IPS DF 4.7 (cell line): ENCODE results near the gene LMNTD2.

ENCODE experiments used
- DNase-seq: peaks from one replicate; pipeline ENCODE4 v3.0.0-alpha.2; 2013; ENCODE audit warnings: low spot score; ENCODE audit errors: extremely low read depth

The LMNTD2 gene

DNA sequence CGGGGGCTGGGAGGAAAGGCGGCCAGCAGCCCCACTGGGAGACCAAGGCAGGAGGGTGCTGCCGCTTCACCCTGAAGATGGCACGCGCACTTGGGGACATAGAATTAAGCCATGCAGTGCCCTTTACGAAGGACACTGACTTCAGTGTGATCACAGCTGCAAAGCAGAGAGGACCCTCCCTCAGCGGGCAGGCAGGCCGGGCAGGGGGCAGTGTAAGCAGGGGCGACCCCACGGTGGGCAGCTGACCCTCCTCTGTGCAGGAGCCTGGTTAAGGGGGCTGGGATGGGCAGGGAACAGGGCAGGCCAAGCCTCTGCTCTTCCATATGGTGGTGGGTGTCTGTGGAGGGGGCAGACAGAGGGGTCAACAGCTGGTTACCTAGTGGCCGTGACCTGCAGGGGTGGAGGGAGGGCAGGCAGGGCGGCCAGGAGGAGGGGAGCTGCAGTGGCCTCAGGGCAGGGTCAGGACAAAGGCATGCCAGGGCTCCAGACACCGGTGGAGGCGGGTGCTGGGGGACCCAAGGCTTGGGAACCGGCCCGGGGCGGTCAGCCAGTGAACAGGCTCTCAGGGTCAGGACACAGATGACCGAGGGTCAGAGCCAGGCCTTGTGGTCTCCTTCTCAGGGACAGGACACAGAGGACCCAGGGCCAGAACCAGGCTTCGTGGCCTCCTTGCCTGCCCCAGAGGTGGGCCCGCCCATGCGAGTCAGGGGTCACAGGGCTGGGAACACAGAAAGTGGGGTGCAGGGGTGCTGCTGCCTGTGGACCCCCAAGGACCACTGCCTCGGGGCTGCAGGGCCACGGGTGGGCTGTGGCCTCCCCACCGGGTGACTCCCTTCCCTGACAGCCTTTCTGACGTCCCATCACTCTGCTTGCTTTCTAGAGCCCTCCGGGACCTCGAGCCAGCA is 7.2 kb downstream of the LMNTD2 start:
- no peak for DNase-seq

DNA sequence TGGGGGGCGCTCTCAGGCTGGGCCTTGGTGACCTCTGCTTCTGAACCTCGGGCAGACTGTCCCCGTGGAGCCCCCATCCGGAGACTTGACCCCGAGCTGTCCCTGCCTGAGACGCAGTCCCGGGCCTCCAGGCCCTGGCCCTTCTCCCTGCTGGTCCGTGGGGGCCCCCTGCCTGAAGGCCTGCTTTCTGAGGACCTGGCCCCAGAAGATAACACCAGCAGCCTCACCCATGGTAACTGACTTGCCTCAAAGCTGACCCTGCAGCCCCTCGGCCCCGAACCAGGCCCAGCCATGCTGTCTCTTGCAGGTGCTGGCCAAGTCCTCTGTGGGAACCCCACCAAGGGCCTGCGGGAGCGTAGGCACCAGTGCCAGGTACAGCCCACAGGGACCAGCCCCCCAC is 8.9 kb downstream of the LMNTD2 start:
- no peak for DNase-seq

DNA sequence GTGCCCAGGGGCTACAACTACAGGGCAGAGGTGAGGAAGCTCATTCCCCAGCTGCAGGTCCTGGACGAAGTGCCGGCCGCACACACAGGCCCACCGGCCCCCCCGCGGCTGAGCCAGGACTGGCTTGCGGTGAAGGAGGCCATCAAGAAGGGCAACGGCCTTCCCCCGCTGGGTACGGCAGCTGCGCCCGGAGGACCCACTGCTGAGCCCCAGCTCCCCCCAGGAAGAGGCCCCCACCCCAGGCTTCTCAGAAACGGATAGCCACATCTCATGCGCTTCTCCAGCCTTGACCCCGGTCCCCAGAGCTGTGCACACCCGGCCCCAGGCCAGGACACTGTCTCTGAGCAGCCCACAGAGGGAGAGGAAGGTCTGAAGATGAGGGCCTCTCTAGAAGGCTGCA is 9.4 kb downstream of the LMNTD2 start:
- DNase-seq = no peak

DNA sequence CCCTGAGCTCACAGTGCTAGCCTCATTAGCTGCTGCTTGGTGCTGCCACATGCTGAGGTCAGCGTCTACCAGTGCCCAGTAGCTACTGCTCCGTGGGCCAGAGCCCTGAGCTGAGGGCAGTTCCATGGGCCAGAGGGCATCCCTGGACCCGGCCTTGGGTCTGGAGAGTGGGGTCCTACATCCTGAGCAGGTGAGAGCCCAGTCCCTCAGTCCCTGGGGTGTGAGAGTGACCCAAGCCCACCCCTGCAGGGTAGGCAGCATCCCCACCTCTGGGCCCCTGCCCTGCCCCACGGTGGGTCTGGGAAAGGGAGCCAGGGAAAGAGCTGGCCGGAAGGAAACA is 9.8 kb downstream of the LMNTD2 start:
- DNase-seq = no peak

DNA sequence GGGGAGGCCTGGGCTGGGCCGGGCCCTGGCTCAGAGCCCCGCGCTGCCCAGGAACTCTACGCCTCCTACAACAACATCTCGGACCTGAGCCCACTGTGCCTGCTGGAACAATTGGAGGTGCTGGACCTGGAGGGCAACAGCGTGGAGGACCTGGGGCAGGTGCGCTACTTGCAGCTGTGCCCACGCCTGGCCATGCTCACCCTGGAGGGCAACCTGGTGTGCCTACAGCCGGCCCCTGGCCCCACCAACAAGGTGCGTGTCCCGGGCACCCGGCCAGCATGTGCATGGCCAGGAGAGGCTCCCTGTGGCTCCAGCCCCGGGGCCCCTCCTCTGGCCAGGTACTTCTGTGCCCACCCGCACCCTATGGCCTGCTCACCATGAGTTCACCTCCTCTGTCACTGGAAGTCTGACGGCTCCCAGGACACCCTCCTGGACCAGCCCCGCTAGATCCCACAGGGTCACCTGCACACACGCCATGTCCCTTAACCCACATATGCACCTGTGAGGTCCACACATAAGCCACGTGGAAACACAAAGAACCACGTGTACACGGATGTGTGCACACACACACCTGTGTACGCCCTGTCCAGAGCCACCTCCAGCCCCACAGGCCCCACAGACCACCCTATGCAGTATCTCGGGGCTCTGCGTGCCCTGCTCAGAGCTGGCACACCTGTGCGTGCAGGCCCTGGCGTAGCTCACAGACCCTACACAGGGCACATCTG is 10.4 kb downstream of the LMNTD2 start:
- no peak for DNase-seq

DNA sequence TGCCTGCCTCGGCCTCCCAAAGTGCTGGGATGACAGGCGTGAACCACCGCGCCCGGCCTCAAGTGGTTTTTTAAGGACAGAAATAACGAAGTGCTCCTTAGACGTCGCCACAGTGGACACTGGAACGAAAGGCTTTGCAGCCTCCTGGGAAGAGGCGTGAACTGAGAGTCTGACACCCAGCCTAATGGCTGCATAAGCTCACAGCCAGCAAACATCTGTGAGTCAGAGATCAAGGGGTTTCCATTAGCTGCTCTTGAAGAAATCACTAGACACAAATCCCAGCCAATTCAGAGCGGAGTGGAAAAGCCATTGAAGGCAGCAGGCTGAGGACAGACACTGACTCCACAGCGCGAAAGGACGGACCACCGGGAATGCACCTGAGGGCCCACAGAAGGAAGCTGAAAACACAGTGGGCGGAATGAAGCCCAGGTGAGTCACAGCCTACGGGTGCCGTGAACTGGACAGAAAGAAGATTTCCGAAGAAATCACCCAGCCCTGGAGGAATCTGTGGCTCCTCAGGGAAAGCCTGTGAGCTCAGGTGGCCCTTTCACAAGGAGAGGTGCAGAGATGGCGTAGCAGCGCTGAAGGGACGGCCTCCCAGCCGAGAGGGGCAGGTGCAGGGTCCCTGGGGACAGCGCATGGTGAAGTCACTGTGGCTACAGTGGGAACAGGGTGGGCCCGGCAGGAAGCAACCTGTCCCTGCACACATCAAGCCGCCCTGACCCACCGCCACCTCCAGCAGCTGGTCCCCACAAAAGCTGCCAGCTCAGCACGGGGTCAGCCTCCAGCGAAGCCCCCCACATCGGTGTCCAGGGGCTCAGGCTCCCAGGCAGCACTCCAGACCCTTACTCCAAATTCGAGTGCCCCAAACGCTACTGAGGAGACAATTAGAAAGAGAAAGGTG is 11.6 kb downstream of the LMNTD2 start:
- DNase-seq = no peak

DNA sequence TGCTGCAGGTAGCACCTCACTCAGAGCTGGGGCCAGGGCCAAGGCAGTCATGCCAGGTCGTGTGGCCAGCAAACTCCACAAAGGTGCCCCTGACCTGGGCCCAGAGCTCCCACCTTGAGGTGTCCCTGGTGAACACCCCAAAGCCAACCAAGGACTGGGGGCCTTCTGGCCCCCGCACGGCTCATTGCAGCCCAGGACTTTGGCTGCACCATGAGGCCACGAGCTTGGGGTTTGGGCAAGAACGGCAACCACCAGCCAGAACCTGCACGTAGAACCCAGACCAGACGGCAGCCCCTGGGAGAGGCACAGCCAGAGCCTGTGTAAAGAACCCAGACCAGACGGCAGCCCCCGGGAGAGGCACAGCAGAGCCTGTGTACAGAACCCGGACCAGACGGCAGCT is 15.4 kb downstream of the LMNTD2 start:
- no peak for DNase-seq

DNA sequence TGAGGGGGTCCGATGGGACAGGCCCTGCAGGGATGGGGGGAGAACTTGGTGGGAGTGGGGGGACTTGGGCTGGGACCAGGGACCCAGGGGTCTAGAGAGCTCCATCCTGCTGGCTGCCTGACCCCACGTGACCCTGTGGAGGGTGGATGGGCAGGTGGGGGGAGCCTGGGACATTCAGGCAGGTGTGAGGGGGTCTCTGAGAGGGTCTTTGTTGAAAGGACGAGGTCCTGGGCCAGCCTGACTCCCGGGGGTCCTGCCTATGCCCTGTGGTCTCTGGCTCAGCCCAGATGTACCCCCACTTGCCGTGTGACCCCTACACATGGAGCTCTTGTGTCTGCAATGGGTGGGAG is 15.7 kb downstream of the LMNTD2 start:
- DNase-seq = no peak

DNA sequence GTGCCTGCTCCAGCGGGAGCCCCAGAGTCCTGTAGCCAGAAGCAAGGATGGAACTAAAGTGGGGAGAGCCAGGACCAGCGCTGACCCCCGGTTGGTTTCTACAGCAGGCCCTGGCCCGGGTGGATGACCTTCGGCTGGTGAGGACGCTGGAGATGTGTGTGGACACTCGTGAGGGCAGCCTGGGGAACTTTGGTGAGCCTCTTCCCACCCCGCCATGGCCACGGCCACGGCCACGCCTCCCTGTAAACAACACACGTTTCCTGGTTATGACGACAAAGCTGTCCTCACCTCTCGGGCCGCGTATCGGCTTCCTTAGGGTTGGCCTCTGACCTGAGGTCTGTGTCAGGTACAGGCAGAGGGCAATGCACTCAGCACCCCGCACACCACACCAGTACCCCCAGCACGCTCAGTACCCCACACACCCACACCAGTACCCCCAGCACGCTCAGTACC is 19.1 kb downstream of the LMNTD2 start:
- DNase-seq = no peak

DNA sequence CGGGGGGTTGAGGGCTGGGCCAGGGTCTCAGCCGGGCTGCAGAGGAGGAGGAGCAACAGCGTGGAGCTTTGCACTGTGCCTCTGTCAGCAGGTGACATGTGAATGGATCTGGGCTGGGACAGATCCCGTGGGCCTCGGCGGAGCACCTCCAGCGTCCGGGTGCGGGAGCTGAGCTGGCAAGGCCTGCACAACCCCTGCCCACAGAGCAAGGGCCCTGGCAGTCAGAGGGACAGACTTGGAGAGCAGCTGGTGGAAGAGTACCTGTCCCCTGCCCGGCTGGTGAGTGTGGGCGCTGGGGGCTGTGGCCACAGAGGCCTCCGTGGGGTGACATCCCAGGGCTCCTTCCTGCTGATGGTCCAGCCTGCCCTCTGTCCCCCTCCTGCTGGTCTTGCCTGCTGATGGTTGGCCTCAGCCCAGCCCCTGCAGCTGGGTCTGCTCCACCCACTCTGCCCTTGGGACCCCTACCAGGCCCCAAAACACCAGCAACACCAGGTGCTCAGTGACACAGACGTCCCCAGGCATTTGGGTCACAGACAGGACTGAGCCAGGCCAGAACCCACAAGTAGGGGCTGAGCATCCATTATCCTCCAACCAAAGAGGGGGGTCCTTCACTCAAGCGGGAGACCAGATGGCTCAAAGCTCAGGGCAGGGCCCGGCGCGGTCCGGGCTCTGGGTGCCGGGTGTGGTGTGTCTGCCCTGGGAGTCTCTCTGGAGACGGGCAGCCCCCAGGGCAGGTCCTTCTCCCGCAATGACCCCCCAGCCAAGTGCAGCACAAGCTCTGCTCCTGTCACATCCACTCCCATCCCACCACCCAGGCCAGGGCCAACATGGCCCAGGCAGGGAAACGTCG is 19.7 kb downstream of the LMNTD2 start:
- no peak for DNase-seq

DNA sequence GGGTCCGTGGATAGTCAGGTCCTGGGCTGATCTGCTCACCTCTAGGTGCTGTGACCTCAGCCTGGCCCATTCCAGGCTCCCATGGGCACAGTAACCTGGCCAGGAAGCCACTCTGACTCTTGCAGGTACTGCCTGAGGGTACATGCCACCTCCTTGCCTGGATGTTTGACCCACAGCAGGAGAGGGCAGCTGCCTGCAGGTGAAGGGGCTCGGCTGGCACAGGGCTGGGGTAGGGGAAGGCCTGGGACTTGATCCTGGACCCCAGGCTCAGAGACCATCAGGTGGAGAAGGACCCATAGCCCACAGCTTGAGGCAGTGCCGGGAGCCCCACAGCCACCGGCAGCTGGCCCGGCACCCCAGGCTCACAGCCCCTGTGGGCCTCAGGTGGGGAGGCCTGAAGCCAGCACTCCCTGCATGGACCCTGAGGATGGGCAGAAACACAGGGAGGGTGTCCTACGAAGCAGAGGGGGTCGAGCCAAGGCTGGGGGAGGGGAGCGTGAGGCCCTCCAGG is 20.5 kb downstream of the LMNTD2 start:
- DNase-seq = no peak

DNA sequence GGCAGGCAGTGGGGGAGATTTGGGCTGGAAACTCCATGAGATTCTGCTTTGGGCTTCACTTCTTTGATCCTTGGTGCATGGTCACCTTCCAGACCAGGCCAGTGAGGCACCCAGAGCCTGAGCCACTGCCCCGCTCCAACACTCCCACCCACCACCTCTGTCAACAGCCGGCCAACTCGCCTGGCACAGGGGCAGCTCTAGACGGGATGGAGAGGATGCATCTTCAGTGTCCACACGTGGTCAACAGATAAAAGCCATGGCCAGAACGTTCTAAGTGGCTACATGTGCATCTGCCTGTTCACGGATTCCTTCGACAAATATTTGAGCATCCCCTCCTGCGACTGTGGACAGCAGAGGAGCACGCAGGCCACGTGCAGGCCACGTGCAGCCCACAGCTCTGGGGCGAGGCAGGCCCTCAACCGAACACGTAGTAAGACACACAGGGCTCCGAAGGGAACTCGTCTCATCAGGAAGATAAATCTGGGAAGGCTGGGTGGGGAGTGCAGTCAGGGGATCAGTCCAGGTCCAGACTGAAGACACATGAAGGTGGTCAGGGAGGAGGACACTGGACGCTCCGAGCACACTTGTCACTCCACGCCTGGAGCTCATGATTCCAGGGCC is 22.0 kb downstream of the LMNTD2 start:
- no peak for DNase-seq

DNA sequence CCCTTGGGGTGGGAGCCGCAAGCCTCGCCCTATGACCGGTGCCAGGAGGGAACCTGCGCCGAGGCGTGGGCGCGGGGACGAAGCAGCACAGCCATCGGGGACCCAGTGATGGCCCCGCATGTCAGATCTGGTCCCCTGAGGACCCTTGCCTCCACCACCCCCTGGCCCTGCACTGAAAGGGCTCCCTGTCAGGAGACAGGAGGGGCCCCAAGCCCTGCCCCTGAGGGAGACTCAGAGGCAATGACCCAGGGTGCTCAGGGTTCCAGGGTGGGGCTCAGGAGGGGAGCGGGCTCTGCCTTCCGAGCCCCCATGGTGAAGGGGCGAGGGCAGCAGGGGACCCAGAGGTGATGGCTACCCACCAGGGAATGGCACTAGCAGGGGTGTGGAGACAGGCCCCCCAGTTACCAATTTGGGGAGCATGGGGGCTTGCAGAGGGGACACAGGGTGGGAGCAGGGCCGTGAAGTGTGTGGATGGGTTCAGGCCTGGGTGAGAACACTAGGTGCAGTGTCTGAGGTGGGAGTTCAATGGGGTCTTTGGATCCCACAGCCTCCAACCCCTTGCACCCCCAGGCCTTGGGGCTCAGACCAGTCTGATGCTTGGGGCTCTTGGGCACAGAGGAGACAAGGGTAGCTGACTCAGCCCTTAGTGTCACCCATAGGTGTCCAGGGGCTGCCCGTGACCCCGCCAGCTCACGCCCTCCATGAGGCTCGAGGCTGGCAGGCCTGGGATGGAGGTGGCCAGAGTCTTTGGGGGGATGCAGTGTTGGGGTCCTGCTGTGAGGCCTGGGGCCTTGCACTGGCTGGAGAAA is 22.7 kb downstream of the LMNTD2 start:
- DNase-seq = no peak

DNA sequence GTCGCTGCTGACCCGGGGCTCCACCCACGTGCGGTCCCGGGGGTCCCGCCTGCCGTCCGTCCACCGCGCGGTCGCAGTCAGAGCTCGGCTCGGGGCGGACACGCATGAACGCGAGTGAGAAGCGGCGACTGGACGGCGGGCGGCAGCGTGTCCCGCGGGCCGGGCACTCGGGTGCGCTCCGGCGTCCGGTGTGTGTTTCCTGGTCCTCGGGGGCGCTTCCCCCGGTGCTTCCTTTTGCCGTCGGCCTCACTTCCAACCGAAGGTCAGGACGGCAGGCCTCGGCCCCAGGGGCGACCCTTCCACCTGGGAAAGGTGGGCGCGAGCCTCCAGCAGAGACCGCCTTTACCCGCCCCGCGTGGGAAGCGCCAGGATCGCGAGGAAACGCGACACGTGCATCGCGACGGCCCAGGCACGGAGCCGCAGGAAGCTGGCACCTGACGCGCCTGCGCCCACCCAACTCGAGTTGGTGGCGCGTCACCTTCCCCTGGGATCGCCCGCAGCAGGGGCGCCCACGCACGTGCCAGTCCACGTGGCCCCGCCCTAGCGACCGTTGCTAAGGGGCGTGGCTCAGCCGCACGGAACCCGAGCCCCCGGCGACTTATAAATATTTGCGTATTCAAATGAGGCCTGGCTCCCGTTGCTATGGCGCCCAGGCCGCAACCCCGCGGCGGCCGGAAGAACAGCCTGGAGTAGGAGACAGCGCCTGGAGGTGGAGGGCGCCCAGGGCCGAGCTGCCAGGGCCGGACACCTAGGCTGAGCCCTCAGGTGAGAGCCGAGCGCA is 23.5 kb downstream of the LMNTD2 start, which contains the start of gene LRRC56:
Gene LRRC56, plus strand, starts transcription at position 687 of the 781 bp plus-strand sequence. CDS start 3,158 bp downstream, outside the sequence.
- no peak for DNase-seq

DNA sequence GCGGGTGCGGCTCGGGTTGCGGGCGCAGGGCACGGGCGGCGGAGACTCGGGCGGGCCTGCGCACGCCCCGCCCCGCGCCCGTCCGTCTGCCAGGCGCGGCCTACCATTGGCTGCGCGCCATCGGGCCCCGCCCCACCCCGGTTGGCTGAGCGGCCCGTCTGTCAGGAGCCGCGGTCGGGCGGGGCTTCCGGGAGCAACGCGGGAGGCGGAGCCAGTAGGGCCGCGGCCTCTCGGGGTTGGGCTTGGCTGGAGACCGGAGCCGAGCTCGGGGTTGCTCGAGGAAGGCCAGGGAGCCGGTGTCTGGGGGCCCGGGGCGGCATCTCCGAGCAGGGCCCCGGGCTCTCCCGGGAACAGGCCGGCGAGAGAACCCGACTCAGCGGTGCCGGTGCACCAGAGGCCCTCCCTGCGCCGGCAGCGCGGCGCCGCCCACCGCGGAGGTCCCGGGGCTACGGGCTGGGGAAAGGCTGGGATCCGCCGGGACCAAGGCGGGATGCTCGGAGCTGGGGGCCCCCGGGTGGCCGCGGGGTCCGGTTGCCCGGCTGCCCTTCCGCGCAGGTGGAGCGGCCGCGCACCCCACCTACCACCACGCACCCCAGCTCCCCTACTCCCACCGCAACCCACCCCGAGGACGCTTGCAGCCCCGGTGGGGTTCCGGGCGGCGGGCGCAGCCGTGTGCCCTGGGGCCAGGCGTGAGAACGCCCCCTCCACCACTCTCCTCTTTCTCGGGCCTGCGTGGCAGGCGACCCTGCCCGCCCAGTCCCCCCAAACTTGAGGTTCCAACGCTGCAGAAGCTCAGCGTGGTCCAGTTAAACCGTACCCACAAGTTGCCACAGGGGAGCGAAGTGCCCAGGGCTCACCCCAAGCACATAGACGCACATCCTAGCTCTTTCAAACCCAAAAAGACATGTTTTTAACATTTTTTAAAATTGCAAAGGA is 24.8 kb downstream of the LMNTD2 start, which contains the start of gene HRAS:
Gene HRAS, minus strand, starts transcription at position 58 of the 936 bp plus-strand sequence.
- DNase-seq = no peak

DNA sequence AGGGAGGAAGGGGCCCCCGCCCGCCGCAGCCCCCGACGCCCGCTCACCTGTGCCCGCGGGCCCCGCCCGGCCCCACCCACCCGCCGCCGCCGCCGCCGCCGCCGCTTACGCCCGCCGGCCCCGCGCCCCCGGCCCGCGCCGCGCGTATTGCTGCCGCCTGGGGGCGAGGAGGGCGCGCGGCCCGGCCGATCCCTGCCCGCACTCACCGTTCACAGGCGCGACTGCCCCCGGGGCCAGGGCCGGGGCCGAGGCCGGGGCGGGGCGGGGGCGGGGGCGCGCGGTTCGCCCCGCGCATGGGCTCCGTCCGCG is 25.4 kb downstream of the LMNTD2 start:
- DNase-seq = no peak

DNA sequence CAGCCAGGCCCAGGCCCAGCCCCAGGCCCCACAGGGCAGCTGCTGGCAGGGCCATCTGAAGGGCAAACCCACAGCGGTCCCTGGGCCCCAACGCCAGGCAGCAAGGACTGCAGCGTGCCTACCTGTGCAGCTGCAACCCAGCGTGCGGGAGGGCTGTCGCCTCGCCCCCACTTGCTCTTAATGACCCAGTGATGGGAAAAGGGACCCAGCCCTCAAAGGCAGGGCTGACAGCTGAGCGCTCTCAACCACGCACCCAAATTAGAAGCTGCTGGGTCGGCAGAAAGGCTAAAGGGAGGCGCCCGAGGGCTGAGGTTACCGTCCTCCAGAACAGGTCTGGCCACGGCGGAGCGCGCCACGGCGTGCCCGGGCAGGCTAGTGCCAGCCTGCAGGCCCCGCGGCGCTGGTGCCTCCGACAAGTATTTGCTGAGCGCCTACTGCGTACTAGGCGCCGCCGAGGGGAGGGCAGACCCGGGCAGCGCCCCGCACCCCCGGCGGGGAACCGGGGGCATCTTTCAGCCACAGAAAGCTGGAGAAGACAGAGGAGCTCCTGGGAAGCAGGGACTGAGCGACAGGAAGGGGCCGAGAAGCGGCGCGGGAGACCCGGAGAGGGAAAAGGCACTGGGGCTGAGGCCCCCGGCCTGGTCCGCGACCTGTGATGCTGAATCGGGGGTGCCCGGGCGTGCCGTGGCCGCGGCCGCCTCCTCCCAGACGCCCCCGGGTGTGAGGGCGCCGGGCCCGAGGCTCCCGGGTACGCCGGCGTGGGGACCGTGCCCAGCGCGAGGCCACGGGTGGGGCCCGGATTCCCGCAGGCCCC is 25.9 kb downstream of the LMNTD2 start:
- DNase-seq = no peak
